GM21786 (cell line): ENCODE measurements around the gene APOC1.
"Not testable (repeated sequence)": the region's sequence is repeated elsewhere in the genome, so short reads cannot be mapped to it uniquely, and the experiment has no call there.

Source experiments
- ATAC-seq: cut with Tn5 transposase; IDR thresholded peaks from one replicate; pipeline ENCODE4 v1.9.1; 2021; ENCODE audit not compliant: unreplicated experiment

Gene APOC1

GRCh38 chr19:44889830-44890365, 24.5 kb upstream of the APOC1 start:
- ATAC-seq, result no peak

DNA sequence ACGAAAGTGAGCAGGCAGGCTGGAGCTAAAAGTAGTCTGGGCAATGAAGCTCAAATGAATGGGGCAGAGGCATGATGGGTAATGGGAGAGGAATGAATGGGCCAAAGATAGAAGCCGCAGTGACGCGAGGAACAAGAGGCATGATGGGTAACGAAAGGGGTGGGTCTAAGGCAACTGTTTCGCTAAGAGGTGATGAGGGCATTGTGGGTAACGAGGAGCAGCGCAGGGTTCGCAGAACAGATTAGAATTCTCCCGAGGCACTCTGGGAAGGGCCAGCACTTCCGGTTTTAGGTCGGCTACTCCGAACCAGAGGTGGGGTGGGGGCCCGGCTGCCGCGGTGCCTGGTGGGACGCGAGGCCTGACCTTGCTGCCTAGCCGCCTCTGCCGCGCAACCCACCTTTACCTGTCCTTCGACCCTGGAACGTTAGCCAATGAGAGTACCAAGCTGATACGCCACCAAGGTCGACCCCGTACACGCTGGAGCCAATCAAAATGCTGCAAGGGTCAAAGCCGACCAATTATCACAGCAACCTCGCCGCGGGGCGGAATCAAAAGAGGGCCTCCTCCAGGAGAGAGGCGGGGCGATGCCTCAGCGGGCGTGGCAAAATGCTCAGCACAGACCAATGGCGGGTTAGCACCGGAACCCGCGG, 23.9 kb upstream of the APOC1 start:
- ATAC-seq, result peak; percentile 79

GRCh38 chr19:44891016-44891882, 23.2 kb upstream of the APOC1 start, which contains the start of gene TOMM40:
TSS of gene TOMM40 (plus strand) at chr19:44891254. CDS start at chr19:44891416, 162 bp downstream.
- no peak for ATAC-seq

DNA sequence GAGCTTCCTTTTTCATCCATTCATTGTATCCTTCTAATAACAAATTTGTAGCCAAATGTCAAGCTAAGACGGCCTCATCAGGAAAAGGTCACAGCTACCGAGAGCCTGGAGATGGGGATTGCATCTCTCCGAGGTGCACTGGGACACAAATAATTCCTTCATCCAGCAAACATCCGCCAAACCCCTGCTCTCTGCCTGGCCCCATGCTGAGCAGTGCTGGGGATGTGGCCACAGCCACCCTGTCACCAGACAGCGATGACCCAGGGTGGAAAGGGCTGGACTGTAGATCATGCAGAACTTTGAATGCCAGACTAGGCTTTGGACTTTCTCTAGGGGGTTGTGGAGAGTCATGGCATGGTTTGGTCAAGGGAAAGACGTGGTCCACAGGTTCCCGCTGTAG, 21.5 kb upstream of the APOC1 start:
- no peak for ATAC-seq

DNA sequence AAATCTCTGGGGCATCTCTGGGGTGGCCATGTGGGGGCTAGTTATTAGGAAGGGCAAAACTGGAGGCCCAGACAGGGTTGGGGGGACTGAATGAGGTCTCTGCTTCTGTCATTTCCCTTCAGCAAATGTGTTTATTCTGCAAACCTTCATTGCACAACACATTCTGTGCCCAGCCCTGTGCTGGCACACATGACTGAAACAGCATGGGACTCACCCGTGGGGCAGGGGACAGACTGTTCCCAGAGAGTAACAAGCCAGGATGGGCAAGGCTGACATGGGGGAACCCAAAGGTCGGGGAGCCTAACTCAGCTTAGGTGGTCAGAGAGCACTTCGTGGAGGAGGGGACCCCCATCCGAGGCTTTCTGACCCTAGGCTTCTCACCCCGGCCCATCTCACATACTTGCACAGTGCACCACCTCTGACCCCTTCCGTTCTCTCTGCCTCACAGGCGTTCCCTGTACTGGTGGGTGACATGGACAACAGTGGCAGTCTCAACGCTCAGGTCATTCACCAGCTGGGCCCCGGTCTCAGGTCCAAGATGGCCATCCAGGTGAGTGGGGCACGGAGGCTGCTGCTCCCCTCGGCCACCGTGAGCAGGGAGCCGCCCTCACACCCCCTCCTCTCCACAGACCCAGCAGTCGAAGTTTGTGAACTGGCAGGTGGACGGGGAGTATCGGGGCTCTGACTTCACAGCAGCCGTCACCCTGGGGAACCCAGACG, 20.9 kb upstream of the APOC1 start:
- ATAC-seq, result no peak

DNA sequence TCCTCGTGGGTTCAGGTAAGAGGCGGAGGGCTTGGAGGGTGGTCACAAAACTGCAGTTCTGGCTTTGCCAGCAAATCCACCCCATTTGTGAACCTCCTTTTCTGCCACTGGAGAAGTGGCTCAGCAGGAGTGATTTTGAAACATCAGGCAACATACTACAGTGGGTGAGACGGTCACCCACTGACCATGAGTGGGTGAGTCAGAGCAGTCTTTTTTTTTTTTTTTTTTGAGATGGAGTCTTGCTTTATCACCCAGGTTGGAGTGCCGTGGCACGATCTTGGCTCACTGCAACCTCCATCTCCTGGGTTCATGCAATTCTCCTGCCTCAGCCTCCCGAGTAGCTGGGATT, 20.4 kb upstream of the APOC1 start:
- ATAC-seq, result no peak

- no peak for ATAC-seq
Observed at GRCh38 chr19:44894946-44895345, 19.5 kb upstream of the APOC1 start.

GRCh38 chr19:44897835-44898234, 16.6 kb upstream of the APOC1 start:
- ATAC-seq, result no peak

- ATAC-seq, result no peak
Observed at GRCh38 chr19:44900328-44901244, 13.8 kb upstream of the APOC1 start.

DNA sequence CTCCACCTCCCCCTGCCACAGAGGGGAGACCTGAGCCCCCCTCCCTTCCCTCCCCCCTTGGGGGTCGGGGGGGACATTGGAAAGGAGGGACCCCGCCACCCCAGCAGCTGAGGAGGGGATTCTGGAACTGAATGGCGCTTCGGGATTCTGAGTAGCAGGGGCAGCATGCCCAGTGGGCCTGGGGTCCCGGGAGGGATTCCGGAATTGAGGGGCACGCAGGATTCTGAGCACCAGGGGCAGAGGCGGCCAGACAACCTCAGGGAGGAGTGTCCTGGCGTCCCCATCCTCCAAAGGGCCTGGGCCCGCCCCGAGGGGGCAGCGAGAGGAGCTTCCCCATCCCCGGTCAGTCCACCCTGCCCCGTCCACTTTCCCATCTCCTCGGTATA, 11.2 kb upstream of the APOC1 start:
- no peak for ATAC-seq

DNA sequence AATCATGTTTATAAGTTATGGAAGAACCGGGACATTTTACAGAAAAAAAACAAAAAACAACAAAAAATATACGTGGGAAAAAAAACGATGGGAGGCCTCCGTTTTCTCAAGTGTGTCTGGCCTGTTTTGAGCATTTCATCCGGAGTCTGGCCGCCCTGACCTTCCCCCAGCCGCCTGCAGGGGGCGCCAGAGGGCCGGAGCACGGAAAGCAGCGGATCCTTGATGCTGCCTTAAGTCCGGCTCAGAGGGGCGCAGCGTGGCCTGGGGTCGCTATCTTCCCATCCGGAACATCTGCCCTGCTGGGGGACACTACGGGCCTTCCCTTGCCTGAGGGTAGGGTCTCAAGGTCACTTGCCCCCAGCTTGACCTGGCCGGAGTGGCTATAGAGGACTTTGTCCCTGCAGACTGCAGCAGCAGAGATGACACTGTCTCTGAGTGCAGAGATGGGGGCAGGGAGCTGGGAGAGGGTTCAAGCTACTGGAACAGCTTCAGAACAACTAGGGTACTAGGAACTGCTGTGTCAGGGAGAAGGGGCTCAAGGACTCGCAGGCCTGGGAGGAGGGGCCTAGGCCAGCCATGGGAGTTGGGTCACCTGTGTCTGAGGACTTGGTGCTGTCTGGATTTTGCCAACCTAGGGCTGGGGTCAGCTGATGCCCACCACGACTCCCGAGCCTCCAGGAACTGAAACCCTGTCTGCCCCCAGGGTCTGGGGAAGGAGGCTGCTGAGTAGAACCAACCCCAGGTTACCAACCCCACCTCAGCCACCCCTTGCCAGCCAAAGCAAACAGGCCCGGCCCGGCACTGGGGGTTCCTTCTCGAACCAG, 10.6 kb upstream of the APOC1 start:
- no peak for ATAC-seq

GRCh38 chr19:44904426-44904994, 9.9 kb upstream of the APOC1 start:
- ATAC-seq, result no peak

GRCh38 chr19:44905437-44906160, 8.8 kb upstream of the APOC1 start, which contains the start of gene APOE:
TSS of gene APOE (plus strand) at chr19:44905796. CDS start at chr19:44906625, 829 bp downstream.
- ATAC-seq, result no peak

DNA sequence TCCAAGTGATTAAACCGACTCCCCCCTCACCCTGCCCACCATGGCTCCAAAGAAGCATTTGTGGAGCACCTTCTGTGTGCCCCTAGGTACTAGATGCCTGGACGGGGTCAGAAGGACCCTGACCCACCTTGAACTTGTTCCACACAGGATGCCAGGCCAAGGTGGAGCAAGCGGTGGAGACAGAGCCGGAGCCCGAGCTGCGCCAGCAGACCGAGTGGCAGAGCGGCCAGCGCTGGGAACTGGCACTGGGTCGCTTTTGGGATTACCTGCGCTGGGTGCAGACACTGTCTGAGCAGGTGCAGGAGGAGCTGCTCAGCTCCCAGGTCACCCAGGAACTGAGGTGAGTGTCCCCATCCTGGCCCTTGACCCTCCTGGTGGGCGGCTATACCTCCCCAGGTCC, 6.8 kb upstream of the APOC1 start:
- no peak for ATAC-seq

- ATAC-seq, result no peak
Observed at GRCh38 chr19:44908074-44908835, 6.2 kb upstream of the APOC1 start.

GRCh38 chr19:44908836-44909261, 5.6 kb upstream of the APOC1 start:
- no peak for ATAC-seq

DNA sequence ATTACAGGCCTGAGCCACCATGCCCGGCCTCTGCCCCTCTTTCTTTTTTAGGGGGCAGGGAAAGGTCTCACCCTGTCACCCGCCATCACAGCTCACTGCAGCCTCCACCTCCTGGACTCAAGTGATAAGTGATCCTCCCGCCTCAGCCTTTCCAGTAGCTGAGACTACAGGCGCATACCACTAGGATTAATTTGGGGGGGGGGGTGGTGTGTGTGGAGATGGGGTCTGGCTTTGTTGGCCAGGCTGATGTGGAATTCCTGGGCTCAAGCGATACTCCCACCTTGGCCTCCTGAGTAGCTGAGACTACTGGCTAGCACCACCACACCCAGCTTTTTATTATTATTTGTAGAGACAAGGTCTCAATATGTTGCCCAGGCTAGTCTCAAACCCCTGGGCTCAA, 4.6 kb upstream of the APOC1 start:
- no peak for ATAC-seq

- not testable (repeated sequence) for ATAC-seq
Observed at GRCh38 chr19:44911896-44912295, 2.5 kb upstream of the APOC1 start.
